Hepatocyte (in vitro differentiated cells): ENCODE data around the gene MRPS31. TPM values are rescaled to one million over a fixed set of nuclear protein-coding genes. Genes with fewer than 3 reads are reported as not detected.

ENCODE experiments used
- DNase-seq: peaks from one replicate; pipeline ENCODE4 v3.0.0-alpha.2; 2016; ENCODE audit warnings: low spot score
- H2AFZ ChIP-seq: fragments of 200-600 bp; sonication (generic); 2 replicates; pipeline ENCODE4 v1.6.0; 2016; ENCODE audit warnings: antibody characterized with exemption, mild to moderate bottlenecking
- H3K27ac ChIP-seq: fragments of 200-600 bp; sonication (generic); 2 replicates; pipeline ENCODE4 v1.5.1; 2016; ENCODE audit warnings: mild to moderate bottlenecking
- H3K27me3 ChIP-seq: fragments of 200-600 bp; sonication (generic); 2 replicates; pipeline ENCODE4 v1.6.1; 2016
- H3K36me3 ChIP-seq: fragments of 200-600 bp; sonication (generic); replicated peaks from 2 replicates; pipeline ENCODE4 v1.5.1; 2016; ENCODE audit warnings: low read depth; ENCODE audit not compliant: insufficient read depth
- H3K4me1 ChIP-seq: fragments of 200-600 bp; sonication (generic); 2 replicates; pipeline ENCODE4 v1.5.1; 2016; ENCODE audit warnings: mild to moderate bottlenecking, moderate library complexity; ENCODE audit not compliant: insufficient read depth
- H3K4me2 ChIP-seq: fragments of 200-600 bp; sonication (generic); 2 replicates; pipeline ENCODE4 v1.6.0; 2016
- H3K4me3 ChIP-seq: fragments of 200-600 bp; sonication (generic); 2 replicates; pipeline ENCODE4 v1.5.1; 2016; ENCODE audit warnings: mild to moderate bottlenecking
- H3K79me2 ChIP-seq: fragments of 200-600 bp; sonication (generic); 2 replicates; pipeline ENCODE4 v1.6.0; 2017; ENCODE audit warnings: mild to moderate bottlenecking
- H3K9me2 ChIP-seq: fragments of 200-600 bp; sonication (generic); replicated peaks from 2 replicates; pipeline ENCODE4 v1.6.0; 2017; ENCODE audit warnings: mild to moderate bottlenecking; ENCODE audit not compliant: insufficient read depth
- H3K9me3 ChIP-seq: fragments of 200-600 bp; sonication (generic); 2 replicates; pipeline ENCODE4 v1.5.1; 2016; ENCODE audit warnings: low read depth, mild to moderate bottlenecking
- H4K20me1 ChIP-seq: fragments of 200-600 bp; sonication (generic); 2 replicates; pipeline ENCODE4 v1.6.0; 2016; ENCODE audit warnings: mild to moderate bottlenecking; ENCODE audit not compliant: insufficient read depth, poor library complexity, severe bottlenecking
- EZH2 ChIP-seq: fragments of 200-600 bp; sonication (generic); IDR thresholded peaks from 2 replicates; pipeline ENCODE4 v1.6.1; 2016; ENCODE audit warnings: antibody characterized with exemption, mild to moderate bottlenecking, borderline replicate concordance
- EZH2phosphoT487 ChIP-seq: fragments of 200-600 bp; sonication (generic); IDR thresholded peaks from one replicate; pipeline ENCODE4 v1.6.1; 2018; ENCODE audit warnings: antibody characterized with exemption, mild to moderate bottlenecking, low read depth, moderate library complexity; ENCODE audit not compliant: unreplicated experiment, severe bottlenecking
- whole genome bisulfite sequencing: methylation state at CpG from one replicate; pipeline ENCODE4 v1.1.6; 2016; ENCODE audit warnings: low lambda C conversion rate; ENCODE audit errors: missing lambda C conversion rate; 5-methylcytosine and 5-hydroxymethylcytosine counted together
- polyA plus RNA-seq: library from polyadenylated mRNA; unstranded; fragments of >200 nt; fragmentation: Nextera tagmentation; extraction: Ambion mirVana; gene quantifications from 2 replicates; pipeline ENCODE4 v1.2.1, GENCODE V29; 2016
- total RNA-seq: library from RNA; depleted of rRNA; stranded (reverse); fragments of >200 nt; gene quantifications from 2 replicates; pipeline ENCODE4 v1.2.3, GENCODE V29; 2014
- TF ChIP-seq, protein P1 (sequence below): fragments of 200-600 bp; sonication (generic); IDR thresholded peaks from 2 replicates; pipeline ENCODE4 v1.5.1; 2016; ENCODE audit warnings: antibody characterized with exemption, mild to moderate bottlenecking; ENCODE audit not compliant: poor library complexity

MRPS31 gene
- total and polyA plus RNA-seq, 2 experiments from 2014 or later: 27.7 to 34.6 TPM

DNA sequence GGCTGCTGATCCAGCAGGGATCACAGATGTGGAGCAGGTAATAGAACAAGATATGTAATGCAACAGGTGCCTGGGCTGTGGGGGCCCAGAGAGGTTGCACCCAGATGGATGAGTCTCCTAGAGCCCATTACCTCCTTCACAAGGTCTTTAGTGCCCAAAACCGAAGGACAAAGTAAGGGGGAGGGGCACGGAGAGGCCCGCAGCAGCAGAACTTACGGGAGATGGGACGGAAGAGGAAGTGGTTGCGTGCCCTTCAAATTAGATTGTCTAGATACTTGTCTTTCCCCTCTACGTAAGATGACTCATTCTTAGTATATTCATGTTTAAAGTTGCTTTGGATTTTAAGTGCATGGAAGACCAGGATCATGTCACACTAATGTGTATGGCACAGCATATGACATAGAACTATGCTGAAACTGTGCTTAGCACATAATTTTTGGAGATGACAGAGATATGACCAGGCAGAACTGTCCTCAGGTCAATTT, 5.7 kb upstream of the MRPS31 start:
- whole genome bisulfite sequencing: 75% methylated on average over 7 of the region's 7 CpGs
- TF ChIP-seq, protein P1, sequence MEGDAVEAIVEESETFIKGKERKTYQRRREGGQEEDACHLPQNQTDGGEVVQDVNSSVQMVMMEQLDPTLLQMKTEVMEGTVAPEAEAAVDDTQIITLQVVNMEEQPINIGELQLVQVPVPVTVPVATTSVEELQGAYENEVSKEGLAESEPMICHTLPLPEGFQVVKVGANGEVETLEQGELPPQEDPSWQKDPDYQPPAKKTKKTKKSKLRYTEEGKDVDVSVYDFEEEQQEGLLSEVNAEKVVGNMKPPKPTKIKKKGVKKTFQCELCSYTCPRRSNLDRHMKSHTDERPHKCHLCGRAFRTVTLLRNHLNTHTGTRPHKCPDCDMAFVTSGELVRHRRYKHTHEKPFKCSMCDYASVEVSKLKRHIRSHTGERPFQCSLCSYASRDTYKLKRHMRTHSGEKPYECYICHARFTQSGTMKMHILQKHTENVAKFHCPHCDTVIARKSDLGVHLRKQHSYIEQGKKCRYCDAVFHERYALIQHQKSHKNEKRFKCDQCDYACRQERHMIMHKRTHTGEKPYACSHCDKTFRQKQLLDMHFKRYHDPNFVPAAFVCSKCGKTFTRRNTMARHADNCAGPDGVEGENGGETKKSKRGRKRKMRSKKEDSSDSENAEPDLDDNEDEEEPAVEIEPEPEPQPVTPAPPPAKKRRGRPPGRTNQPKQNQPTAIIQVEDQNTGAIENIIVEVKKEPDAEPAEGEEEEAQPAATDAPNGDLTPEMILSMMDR: no peak
- no peak for TF ChIP-seq EZH2
- TF ChIP-seq EZH2phosphoT487: no peak
- Histone ChIP-seq H3K27me3 (no peaks in the 10 kb centered on the region), H4K20me1 (no peaks in the 10 kb centered on the region), H3K4me1 (no peaks in the 10 kb centered on the region), H3K9me2 (no peaks in the 10 kb centered on the region), H3K36me3 (no peaks in the 10 kb centered on the region), H3K4me3 (no peak overlapping the region), H3K9me3 (no peaks in the 10 kb centered on the region), H2AFZ (peak overlapping the region; percentile 67), H3K27ac (peak overlapping the region; percentile 6), H3K79me2 (no peaks in the 10 kb centered on the region), H3K4me2 (no peak overlapping the region)
- no peak for DNase-seq

DNA sequence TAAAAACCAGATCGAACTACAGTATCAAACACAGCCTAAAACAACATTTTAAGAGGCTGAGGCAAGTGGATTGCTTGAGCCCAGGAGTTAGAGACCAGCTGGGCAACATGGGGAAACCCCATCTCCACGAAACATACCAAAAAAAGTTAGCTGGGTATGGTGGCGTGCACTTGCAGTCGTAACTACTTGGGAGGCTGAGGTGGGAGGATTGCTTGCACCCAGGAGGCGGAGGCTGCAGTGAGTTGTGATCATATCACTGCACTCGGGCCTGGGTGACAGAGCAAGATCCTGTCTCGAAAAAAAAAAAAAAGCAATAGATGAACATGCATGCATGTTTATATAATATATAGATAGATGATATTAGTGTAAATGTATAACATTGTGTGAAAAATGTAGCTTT, 5.2 kb upstream of the MRPS31 start:
- Histone ChIP-seq H3K9me3 (no peaks in the 10 kb centered on the region), H3K4me1 (no peaks in the 10 kb centered on the region), H2AFZ (no peak overlapping the region), H4K20me1 (no peaks in the 10 kb centered on the region), H3K9me2 (no peaks in the 10 kb centered on the region), H3K36me3 (no peaks in the 10 kb centered on the region), H3K4me2 (no peak overlapping the region), H3K27ac (no peak overlapping the region), H3K27me3 (no peaks in the 10 kb centered on the region), H3K79me2 (no peaks in the 10 kb centered on the region), H3K4me3 (no peak overlapping the region)
- WGBS: 90% methylated on average over 7 of the region's 7 CpGs
- DNase-seq: no peak
- TF ChIP-seq EZH2: no peak
- no peak for TF ChIP-seq EZH2phosphoT487
- TF ChIP-seq, protein P1: no peak

GRCh38 chr13:40774672-40775071, 3.7 kb upstream of the MRPS31 start:
- Histone ChIP-seq H3K27ac (no peak overlapping the region), H3K4me1 (peaks cover 5% of the 10 kb centered on the region), H2AFZ (no peak overlapping the region), H3K27me3 (no peaks in the 10 kb centered on the region), H3K9me2 (no peaks in the 10 kb centered on the region), H3K79me2 (no peaks in the 10 kb centered on the region), H3K4me3 (no peak overlapping the region), H3K4me2 (no peak overlapping the region), H4K20me1 (no peaks in the 10 kb centered on the region), H3K36me3 (no peaks in the 10 kb centered on the region), H3K9me3 (no peaks in the 10 kb centered on the region)
- no peak for DNase-seq
- TF ChIP-seq, protein P1: no peak
- no peak for TF ChIP-seq EZH2phosphoT487
- no peak for TF ChIP-seq EZH2
- WGBS: 57% methylated on average over 6 of the region's 6 CpGs
